LNCaP clone FGC (cell line): ENCODE results near the gene PTPMT1.
"Not testable (repeated sequence)": the region's sequence is repeated elsewhere in the genome, so short reads cannot be mapped to it uniquely, and the experiment has no call there.

Experiments used
- DNase-seq: peaks from one replicate; pipeline ENCODE4 v3.0.0-alpha.2; 2011; ENCODE audit warnings: low read depth
- H3K4me3 ChIP-seq: 2 replicates; pipeline ENCODE4 v1.5.1; 2011; ENCODE audit warnings: mild to moderate bottlenecking, low read depth, low read length, control low read depth
- TF ChIP-seq, protein P1 (sequence below): IDR thresholded peaks from 2 replicates; pipeline ENCODE4 v1.5.1; 2012; ENCODE audit warnings: mild to moderate bottlenecking; ENCODE audit not compliant: control insufficient read depth, insufficient read depth; ENCODE audit errors: extremely low read depth

PTPMT1 gene, protein sequence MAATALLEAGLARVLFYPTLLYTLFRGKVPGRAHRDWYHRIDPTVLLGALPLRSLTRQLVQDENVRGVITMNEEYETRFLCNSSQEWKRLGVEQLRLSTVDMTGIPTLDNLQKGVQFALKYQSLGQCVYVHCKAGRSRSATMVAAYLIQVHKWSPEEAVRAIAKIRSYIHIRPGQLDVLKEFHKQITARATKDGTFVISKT

DNA sequence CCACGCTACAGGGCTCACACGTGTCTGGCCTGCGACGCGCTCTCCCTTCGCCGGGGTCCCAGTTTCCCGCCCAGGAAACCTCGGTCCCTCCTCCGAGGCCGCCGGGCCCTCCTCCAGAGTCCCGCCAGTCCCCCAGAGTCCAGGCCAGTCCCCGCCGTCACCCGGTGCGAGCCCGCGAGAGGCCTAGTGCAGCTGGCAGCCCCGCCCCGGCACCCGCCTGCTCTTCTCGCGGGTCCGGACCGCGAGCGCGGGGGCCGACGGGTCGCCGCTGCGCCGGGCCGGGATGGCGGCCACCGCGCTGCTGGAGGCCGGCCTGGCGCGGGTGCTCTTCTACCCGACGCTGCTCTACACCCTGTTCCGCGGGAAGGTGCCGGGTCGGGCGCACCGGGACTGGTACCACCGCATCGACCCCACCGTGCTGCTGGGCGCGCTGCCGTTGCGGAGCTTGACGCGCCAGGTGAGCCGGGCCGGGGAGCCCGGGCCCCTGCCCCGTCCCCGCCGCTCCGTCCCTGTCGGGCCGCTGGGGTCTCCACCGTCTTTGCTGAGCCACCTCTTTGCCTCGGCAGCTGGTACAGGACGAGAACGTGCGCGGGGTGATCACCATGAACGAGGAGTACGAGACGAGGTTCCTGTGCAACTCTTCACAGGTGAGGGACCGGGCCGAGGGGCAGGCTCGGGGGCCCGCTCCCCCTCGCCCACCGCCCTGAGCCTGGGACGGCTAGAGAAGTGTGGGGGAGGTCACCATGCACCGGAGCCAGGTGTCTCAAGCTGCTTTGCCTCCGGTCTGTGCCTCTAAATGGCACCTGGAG is at the start of gene PTPMT1:
PTPMT1 (plus strand) TSS at position 260 of the 809 bp plus-strand sequence; CDS start at position 284, 24 bp downstream.
- peak; percentile 17 for DNase-seq
- peak within 1 kb of the TSS; percentile 92 for H3K4me3 ChIP-seq
- TF ChIP-seq, protein P1, sequence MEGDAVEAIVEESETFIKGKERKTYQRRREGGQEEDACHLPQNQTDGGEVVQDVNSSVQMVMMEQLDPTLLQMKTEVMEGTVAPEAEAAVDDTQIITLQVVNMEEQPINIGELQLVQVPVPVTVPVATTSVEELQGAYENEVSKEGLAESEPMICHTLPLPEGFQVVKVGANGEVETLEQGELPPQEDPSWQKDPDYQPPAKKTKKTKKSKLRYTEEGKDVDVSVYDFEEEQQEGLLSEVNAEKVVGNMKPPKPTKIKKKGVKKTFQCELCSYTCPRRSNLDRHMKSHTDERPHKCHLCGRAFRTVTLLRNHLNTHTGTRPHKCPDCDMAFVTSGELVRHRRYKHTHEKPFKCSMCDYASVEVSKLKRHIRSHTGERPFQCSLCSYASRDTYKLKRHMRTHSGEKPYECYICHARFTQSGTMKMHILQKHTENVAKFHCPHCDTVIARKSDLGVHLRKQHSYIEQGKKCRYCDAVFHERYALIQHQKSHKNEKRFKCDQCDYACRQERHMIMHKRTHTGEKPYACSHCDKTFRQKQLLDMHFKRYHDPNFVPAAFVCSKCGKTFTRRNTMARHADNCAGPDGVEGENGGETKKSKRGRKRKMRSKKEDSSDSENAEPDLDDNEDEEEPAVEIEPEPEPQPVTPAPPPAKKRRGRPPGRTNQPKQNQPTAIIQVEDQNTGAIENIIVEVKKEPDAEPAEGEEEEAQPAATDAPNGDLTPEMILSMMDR, result no peak

DNA sequence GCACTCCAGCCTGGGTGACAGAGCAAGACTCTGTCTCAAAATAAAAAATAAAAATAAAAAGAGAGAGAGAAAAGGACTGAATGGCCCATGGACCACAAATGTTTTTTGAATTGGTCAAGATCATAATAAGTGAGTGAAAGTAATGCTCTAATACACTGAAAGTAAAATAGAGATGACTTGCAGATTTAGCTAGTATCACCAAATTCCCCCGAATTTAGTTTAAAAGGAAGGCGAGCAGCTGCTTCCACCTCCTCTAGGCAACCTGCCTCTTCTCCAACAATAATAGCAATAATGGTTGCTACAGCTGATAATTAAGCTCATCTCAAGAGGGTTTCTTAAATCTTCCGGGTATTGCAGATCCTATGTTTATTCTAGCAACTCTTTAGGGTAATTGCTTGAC is 49.2 kb upstream of the PTPMT1 start:
- no peak for DNase-seq
- TF ChIP-seq, protein P1, result no peak
- no peak overlapping the region for H3K4me3 ChIP-seq

DNA sequence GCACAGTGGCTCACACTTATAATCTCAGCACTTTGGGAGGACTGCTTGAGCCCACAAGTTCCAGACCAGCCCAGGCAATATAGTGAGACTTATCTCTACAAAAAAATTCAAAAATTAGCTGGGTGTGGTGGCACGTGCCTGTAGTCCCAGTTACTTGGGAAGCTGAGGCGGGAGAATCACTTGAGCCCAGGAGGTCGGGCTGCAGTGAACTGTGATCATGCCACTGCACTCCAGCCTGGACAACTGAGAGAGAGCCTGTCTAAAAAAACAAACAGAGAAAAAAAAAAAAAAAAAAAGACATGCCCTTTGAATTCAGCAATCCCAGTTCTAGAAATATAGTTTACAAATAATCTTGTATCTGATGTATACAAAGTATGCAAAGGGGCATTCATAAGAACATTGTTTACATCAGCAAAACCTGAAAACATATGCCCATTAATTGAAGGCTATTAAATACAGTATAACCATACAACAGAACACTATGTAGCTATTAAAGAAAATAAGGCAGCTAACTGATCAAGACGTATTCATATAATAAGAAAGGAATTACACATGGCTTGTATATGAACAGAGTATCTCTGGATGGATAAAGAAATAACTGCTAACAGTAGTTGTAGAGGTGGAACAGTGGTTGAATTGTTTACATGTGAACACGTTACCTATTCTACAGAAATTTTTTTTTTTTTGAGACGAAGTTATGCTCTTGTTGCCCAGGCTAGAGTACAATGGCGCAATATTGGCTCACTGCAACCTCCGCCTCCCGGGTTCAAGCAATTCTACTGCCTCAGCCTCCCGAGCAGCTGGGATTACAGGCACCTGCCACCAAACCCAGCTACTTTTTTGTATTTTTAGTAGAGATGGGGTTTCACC is 48.2 kb upstream of the PTPMT1 start:
- TF ChIP-seq, protein P1, result no peak
- no peak overlapping the region for H3K4me3 ChIP-seq
- no peak for DNase-seq

DNA sequence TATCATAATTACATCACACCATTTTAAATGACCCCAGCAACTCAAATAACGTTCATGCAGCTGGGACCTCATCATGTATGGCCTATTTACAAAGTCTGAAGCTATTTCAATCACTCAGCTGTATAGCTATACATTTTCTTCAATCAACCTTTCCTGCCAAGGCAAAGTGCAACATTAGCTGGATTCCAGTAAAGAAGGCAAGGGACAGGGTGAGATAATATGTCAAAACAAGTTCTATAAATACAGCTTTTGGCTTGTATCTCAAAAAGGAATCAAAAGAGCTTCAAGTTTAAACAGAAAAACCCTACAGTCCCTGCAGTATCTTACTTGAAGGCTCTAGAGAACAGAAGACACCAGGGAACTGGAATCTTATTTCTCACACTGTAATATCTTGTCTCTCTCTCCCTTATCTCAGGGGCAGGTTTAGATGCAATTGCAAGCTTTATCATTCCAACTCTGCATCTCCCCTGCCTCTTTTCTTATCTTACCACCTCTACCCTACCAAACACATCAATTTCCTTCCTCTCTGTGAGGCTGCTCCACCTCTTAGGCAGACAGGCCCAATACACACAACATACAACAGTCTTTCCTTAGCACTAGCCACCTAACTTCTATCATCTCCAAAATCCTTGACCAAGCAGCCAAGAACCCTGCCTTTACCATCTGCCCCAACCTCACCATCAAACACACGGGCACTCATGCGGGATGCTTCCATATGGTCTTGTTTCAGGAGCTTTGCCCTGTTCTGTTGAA is 47.0 kb upstream of the PTPMT1 start:
- no peak overlapping the region for H3K4me3 ChIP-seq
- TF ChIP-seq, protein P1, result no peak
- DNase-seq, result no peak

DNA sequence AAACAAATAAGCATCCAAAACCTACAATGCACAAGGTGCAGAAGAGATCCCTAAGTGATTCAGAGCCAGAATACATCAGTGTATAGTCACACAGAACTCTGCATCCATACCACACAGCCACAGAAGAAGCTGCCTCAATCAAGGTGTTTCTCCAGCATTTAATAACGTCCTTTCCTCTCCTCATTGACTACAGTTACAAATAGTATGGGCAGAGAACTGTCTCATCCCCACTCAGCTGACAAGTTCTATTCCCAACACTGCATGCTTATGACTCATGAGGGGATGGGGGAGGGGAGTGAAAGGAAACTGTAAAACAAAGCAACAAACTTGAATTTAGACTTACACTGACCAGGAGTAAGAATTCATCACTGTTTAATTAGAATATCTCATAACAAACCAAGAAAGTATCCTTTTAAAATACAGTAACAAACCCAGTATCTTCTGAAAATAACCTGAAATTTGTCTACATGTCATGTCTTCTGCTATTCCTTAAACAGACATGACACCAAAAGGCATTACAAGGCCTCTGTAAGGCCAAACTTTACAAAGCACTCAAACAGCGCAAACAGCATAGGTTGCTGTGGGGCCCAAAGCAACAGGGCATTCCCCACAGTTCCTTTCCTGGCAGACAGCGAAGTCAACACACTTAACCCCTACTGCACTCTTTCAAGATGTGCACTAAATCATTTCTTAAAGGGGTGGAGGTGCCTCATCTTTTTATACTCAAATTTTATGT is 41.7 kb upstream of the PTPMT1 start:
- TF ChIP-seq, protein P1, result no peak
- no peak overlapping the region for H3K4me3 ChIP-seq
- no peak for DNase-seq

DNA sequence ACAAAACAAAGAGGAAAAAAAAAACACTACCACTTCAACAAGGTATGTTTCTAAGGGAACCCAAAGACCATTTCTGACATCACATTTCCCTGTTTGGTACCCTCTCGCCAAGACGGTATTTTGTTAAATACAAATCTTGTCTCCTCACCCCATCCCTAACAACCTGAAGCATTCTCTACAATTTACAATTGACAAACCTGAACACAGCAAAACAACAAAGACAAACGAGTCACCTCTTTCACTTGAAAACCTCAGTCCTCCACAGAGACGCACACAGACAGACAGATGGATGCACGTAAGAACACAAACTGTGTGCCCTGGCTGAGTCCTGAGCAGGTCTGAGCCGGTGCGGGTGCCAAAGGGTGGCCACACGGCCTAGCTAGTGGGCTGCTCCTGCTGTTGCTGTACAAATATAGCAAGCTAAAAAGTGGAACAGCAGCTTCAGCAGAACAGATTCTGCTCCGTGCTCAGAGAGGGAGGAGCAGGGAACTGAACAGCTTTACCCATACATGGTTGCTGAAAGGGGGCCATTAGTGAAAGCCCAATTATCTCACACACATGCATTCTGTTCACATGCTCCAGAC is 41.0 kb upstream of the PTPMT1 start:
- no peak overlapping the region for H3K4me3 ChIP-seq
- DNase-seq, result no peak
- TF ChIP-seq, protein P1, result no peak

DNA sequence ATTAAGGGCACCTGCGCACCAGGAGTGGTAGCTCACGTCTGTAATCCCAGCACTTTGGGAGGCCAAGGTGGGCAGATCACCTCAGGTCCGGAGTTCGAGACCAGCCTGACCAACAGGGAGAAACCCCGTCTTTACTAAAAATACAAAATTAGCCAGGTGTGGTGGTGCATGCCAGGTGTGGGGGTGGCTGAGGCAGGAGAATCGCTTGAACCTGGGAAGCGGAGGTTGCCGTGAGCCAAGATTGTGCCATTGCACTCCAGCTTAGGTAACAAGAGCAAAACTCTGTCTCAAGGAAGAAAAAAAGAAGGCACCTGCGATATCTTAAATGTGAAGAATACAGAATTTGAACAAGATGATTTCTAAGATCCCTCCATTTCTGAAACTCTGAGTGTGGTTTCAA is 39.4 kb upstream of the PTPMT1 start:
- DNase-seq, H3K4me3 ChIP-seq: not testable (repeated sequence)
